HuH-7 (cell line): Measurements from ENCODE around the gene KHDC1L.
"Not testable (repeated sequence)": the region's sequence is repeated elsewhere in the genome, so short reads cannot be mapped to it uniquely, and the experiment has no call there.

Source experiments
- DNase-seq: peaks from one replicate; pipeline ENCODE4 v3.0.0; 2011; ENCODE audit warnings: low spot score

The KHDC1L gene

GRCh38 chr6:73225396-73225795 is at the start of gene KHDC1L:
Gene KHDC1L, minus strand, starts transcription at chr6:73225496. Its CDS starts 88 bp downstream, at chr6:73225408.
- no peak for DNase-seq

GRCh38 chr6:73269296-73269695 is 44.0 kb upstream of the KHDC1L start:
- DNase-seq: not testable (repeated sequence)

GRCh38 chr6:73268896-73269295 is 43.6 kb upstream of the KHDC1L start:
- not testable (repeated sequence) for DNase-seq

- no peak for DNase-seq
Measured at GRCh38 chr6:73264446-73264845, 39.1 kb upstream of the KHDC1L start.

- DNase-seq: no peak
Measured at GRCh38 chr6:73263570-73263909, 38.2 kb upstream of the KHDC1L start.

- DNase-seq: no peak
Measured at GRCh38 chr6:73262671-73263569, 37.6 kb upstream of the KHDC1L start, which contains the start of gene KHDC1. Gene KHDC1, minus strand, starts transcription at chr6:73263196. Its CDS starts 20,679 bp downstream, at chr6:73242517.

- no peak for DNase-seq
Measured at GRCh38 chr6:73258721-73259120, 33.4 kb upstream of the KHDC1L start.

GRCh38 chr6:73254323-73254722 is 29.0 kb upstream of the KHDC1L start:
- not testable (repeated sequence) for DNase-seq

- DNase-seq: no peak
Measured at GRCh38 chr6:73252703-73253102, 27.4 kb upstream of the KHDC1L start.

- no peak for DNase-seq
Measured at GRCh38 chr6:73250016-73250415, 24.7 kb upstream of the KHDC1L start.

GRCh38 chr6:73248192-73248903 is 23.1 kb upstream of the KHDC1L start:
- DNase-seq: no peak

- DNase-seq: no peak
Measured at GRCh38 chr6:73242001-73242400, 16.7 kb upstream of the KHDC1L start.

GRCh38 chr6:73240730-73241129 is 15.4 kb upstream of the KHDC1L start:
- DNase-seq: no peak

GRCh38 chr6:73236144-73236750 is 11.0 kb upstream of the KHDC1L start:
- no peak for DNase-seq

GRCh38 chr6:73234733-73235132 is 9.4 kb upstream of the KHDC1L start:
- DNase-seq: no peak

GRCh38 chr6:73233971-73234370 is 8.7 kb upstream of the KHDC1L start:
- not testable (repeated sequence) for DNase-seq

GRCh38 chr6:73233048-73233447 is 7.8 kb upstream of the KHDC1L start:
- no peak for DNase-seq

- DNase-seq: no peak
Measured at GRCh38 chr6:73231986-73232391, 6.7 kb upstream of the KHDC1L start.

- no peak for DNase-seq
Measured at GRCh38 chr6:73227606-73228255, 2.4 kb upstream of the KHDC1L start.

- DNase-seq: no peak
Measured at GRCh38 chr6:73216859-73217258, 8.4 kb downstream of the KHDC1L start.

- DNase-seq: no peak
Measured at GRCh38 chr6:73209117-73209516, 16.2 kb downstream of the KHDC1L start.

GRCh38 chr6:73207221-73207837 is 18.0 kb downstream of the KHDC1L start:
- DNase-seq: no peak
